ENCODE measurements around the gene LSM10. TPM values are rescaled to one million over a fixed set of nuclear protein-coding genes. Genes with fewer than 3 reads are reported as not detected.

LSM10 gene
- total RNA-seq, result 5.3 and 11.0 TPM in 2 replicates

GRCh38 chr1:36397378-36398230, at the start of gene LSM10:
TSS of gene LSM10 (minus strand) at chr1:36397908. CDS start at chr1:36394129, 3,779 bp downstream.

GRCh38 chr1:36385410-36386264, 12.1 kb downstream of the LSM10 start, which contains the start of gene STK40:
TSS of gene STK40 (minus strand) at chr1:36385924. CDS start at chr1:36361332, 24,592 bp downstream.

Other genes with a start within 250 kb of the LSM10 start
- 59.4 and 90.6 TPM in 2 replicates for gene TRAPPC3, start 248.4 kb downstream of the LSM10 start, total RNA-seq
- 66.9 and 108 TPM in 2 replicates for gene MAP7D1, start 241.7 kb downstream of the LSM10 start, total RNA-seq
- gene THRAP3, start 173.5 kb downstream of the LSM10 start, total RNA-seq, result 88.2 and 101 TPM in 2 replicates
- 0.81 and 2.1 TPM in 2 replicates for gene SH3D21, start 91.5 kb downstream of the LSM10 start, total RNA-seq
- 59.6 and 131 TPM in 2 replicates for gene EVA1B, start 74.3 kb downstream of the LSM10 start, total RNA-seq
- gene STK40, start 12.0 kb downstream of the LSM10 start, total RNA-seq, result 9.2 and 50.4 TPM in 2 replicates
- 3.3 and 3.7 TPM in 2 replicates for gene OSCP1, start 52.5 kb upstream of the LSM10 start, total RNA-seq
- gene MRPS15, start 66.5 kb upstream of the LSM10 start, total RNA-seq, result 32.3 and 59.9 TPM in 2 replicates
- not detected in 2 replicates for gene CSF3R, start 85.0 kb upstream of the LSM10 start, total RNA-seq